Measurements from ENCODE around the gene ZNF76.

The ZNF76 gene

DNA sequence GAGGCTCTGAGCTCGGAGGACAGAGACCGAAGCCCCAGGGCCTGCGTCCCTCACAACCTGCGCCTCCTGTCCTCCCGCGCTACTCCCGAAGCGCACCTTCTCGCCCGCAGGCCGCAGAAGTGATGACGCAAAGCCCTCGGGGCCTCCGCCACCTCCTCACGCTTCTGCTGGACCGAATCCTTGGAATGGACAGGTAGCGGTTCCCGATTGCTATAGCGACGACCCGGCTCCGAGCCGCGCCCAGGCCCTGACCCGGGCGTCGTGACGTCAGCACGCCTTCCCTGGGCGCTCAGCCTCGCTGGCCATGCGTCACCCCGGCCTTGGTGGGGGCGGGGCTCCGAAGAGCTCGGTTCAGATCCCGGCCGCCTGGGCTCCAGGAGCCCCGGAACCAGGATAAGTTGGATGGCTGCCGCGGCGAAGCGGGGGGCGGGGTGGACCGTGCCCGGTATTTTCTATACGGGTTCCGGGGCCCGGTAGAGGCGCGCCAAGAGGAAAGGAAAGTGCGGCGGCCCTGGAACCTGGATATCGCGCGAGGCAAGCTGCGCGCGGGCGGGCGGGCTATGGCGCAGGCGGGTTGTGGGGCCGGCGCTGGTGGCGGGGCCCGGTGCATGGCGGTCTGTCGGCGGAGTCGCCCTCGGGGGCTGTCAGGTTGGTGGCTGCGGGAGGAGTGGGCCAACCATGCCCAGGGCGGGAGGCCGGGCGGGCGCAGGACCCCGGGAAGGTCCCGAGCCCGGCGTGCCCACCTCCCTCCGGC lies at the start of gene ZNF76:
Gene ZNF76, plus strand, starts transcription at position 542 of the 754 bp plus-strand sequence. CDS start 21,417 bp downstream, outside the sequence.
- peak; percentile 94 for DNase-seq

DNA sequence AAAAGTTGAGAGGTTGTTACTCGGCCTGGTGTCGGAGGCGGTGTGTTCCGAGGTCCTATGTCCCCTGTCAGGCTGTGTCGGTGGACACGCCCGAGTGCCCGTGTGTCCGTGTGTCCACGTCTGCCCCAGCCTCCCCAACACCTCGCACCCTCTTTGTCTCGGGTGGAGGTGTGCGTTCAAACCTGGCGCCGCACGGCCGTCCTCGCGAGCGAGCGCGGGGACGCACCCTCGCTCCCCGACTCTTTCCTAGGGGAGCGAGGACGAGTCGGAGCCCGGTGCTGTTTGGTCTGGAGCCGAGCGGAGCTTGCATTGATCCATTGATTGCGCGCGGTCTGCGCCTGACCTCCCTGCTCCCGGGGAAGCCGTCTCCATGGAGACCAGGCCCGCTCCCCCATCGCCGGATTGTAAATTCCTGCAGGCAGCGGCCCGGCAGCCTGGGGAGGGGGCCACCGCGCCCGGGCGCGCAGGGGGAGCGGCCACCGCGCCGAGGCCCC lies 46.2 kb upstream of the ZNF76 start:
- DNase-seq = no peak

DNA sequence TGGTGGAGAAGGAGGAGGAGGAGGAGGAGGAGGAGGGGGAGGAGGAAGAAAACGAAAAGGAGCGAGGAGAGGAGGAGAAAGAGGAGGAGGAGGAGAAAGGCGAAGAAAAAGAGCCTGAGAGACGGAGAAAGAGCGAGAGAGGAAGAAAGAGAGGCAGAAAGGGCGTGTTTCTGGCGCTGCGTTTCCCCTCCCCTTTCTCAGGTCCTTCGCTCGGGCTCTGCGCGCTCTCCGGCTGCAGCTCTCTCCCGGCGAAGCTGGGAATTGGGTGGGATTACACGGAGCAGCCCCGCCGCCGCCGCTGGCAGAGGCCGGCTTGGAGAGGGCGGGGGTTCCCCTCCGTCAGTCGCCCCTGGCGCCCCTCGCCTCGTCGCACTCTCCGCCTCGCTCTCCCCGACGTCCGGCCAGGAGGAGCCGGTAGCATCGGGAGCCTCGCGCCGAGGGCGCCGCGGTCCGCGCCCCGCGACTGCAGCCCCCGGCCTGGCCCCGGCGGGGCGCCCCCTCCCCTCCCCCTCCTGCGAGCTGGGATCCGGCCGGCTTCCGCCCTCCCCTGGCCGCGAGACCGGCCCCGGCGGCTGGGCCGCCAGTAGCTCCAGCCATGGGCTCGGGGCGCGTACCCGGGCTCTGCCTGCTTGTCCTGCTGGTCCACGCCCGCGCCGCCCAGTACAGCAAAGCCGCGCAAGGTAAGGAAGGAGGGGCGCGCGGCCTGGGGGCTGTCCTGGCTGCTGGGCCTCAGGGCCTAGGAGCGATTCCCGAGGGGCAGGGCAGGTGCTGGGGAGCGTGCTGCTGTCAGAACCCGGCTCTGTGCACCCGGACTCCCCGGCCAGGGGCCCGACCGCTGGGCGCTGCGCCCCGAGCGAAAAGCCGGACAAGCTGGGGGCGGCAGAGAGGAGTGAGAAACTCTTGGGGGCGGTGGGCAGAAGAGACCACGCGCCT lies 45.4 kb upstream of the ZNF76 start, which contains the start of gene SCUBE3:
Gene SCUBE3, plus strand, starts transcription at position 133 of the 933 bp plus-strand sequence. Its CDS starts 463 bp downstream, at position 596.
- peak; percentile 54 for DNase-seq

DNA sequence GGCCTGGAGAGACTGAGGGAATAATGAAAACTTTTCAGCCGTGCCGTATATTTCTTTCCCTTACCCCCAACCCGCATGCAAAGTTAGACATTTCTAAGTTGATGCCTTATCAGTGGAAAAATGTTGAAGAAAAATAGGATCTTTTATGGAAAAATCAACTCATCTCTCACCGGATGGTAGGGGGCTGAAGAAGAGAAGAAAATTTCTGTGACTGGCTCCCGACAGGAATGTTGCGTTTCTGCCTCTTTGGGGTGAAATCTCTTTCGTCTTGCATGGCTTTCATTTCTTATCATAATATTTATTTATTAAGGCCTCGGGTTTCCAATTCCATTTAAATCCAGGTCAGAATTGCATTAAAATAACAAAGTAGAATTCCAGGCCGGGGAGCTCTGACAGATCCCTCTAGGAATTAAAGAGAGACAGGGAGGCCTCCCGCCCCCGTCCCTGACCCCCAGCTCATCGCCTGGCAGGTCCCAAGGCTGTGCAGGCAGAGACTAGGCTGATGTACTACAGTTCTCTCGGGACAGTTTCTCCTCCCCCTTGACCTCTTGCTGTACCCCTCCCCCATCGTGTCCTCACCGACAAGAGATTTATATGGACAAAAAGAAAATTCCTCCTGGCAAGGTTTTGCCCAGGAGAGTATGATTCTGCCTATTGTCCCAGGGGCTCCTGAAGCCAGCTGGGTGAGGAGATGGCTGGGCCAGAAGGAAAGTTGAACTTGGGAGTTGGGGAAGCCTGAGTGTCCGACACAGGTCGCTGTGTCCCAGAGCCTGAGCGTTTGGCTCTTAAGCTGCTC lies 44.5 kb upstream of the ZNF76 start:
- no peak for DNase-seq

DNA sequence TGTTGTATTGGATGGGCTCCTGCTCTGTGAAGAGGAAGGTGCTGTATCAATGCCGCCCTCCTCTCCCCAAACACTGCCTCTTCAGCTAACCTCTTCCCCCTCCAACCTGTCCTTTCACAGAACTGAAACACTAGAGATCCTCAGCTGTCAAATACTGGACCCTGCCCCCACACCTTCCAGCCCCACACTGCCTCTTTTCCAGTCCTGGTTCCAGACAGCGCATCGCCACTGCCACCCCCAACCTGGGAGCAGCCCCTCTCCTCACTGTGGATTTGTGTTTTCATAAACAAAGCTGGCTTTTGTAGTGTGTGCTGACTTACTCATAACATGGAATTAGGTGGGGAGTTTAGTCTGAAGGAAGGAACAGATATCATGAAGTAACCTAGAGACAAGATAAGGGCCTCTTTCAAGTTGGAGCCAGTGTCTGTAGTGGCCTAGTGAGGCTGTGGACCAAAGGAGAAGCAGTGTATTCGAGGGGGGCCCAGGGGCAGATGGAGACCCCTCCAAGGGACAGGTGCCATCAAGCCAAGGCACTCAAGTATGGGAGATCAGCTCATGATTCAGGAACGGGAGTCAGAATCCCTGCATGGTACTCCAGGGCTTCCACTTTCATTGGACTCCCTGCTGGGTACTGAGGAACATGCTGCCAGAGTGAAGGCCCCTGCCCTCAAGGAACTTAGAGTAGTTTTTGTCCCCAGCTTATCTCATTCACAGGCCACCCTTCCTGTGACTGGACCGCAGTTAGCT lies 43.7 kb upstream of the ZNF76 start:
- no peak for DNase-seq

DNA sequence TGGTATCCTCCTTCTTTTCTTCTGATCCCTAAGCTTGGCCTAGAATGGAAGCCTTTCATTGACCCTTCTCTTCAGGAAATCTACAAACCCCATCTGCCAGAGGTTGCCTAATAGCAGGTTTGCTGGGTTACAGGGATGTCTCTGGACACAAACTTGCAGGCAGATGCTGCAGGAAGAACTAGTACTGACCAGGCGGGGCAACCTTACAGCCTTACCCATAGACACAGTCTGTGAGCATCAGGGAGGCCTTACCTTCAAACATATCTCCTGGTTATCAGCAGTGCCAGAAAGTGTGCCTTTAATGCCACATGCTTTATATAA lies 43.2 kb upstream of the ZNF76 start:
- no peak for DNase-seq

DNA sequence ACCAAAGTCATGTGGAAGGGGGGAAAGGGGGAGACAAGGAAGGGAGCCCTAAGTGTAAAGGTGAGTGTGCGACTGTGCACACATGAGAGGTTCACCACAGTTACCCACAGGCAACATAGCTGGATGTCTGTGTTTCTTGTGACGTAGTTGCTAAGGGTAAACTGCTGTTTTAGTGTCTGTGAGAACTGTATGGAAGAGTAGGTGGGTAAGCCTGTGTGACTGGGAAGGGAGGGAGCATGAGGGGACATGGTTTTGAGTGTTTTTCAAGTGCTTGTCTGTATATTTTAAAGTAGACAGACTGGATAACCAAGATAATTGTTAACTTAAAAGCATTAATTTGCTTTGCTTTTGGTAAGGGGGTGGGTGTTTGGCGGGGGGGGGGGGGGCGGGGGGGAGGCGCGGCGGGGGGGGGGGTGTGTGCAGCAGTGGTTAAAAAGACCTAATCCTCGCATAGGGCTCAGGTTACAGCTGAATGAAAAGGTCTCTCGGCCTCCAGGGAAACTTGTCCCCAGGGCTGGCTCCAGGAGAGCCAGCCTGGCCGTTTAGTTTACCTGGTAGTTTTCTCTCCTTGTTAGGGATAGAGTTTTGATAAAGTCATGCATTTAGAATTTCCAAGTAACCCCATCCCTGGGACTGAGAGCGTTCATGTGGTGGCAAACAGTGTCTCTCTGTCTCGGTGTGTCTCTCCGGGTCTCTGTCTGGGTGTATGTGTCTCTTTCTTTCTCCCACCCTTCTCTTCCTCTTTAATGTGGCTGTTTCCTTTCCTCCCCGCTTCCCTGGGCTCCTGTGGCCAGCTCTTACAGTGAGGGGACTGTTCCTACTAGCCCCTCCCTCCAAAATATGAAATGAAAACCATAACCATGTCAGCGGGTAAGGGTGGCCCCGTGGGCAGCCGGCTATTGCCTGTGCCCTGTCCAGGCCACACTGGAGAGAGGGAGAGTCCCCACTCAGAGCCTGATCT lies 42.4 kb upstream of the ZNF76 start:
- no peak for DNase-seq

DNA sequence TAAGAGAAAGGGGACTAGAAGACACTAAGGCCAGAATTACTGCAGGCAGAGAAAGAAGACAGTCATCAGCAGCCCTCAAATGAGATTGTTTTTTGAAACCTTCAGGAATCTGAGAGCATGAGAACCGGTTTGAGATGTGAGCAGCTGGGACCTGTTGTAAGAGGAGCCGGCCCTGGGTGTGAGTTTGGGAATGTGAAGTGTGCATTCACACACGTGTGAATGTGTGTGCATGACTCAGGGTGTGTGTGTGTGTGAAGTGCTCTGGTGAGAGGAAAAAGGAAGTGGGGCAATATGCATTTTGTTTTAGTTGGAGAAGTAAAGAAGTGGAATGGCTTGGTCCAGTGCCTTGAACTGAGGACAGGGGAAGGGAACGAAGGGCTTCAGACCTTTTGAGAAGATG lies 41.5 kb upstream of the ZNF76 start:
- DNase-seq = peak; percentile 7

DNA sequence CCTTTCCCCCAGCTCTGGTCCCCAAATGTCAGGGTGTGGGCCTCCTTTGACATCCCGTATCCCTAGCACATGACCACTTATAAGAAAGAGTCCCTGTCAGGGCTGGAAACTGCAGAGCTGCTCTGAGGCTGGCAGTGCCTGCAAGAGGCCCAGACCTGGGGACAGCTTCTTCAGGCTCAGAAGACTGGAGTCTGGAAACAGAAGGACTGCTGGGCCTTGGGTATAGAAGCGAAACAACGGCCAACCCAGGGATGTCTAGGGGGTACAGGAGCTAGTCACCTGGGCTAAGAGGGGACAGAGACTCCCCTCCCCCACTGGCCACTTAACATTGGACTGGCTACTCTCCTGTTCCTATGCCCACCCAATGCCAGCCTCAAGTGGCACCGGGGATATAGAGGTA lies 41.1 kb upstream of the ZNF76 start:
- no peak for DNase-seq

DNA sequence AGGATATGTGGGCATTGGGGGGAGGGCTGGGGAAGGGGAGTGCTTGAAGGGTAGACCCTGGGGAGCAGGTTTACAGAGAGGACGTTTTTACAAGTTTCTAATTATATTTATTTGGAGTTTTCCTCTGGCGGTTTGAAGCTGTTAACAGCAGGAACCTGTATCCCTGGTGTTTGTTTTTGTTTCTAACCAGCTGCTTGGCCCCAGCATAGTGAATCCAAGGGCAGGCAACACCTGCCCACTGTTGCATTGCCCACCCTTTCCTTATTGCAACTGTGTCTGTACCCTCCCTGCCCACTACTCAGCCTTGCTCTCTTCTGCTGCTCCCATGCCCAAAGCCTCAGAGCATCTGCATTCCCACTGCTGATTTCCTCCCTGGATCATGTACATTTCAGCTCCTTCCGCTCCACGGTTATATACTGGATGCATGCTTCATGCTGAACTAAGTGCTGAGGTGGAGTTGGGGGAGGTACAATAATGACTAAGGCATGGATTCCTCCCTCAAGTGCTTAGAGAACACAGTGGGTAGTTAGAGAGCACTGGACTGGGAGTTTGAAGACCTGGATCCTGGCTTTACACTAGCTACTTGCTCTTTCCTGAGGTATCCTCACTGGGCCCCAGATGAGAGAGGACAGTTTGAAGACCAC lies 39.7 kb upstream of the ZNF76 start:
- peak; percentile 22 for DNase-seq

DNA sequence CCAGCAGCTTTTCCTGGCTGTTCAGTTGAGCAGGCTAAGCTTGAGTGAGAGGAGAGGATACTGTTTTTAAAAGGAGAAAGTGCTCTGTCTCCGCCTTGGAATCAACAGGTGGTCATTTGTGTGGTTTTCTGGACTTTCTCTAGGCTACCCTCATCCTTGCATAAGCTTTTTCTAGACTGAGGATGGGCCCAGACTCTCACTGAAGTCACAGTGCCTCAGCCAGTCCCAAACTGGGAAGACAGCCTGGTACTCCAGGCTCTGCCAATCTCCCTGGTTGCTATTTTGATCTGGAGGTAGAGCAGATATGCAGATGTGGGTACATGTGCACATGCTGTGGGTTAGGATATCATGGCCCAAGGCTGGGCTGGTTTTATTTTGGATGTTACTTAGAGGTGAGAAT lies 38.8 kb upstream of the ZNF76 start:
- DNase-seq = no peak

DNA sequence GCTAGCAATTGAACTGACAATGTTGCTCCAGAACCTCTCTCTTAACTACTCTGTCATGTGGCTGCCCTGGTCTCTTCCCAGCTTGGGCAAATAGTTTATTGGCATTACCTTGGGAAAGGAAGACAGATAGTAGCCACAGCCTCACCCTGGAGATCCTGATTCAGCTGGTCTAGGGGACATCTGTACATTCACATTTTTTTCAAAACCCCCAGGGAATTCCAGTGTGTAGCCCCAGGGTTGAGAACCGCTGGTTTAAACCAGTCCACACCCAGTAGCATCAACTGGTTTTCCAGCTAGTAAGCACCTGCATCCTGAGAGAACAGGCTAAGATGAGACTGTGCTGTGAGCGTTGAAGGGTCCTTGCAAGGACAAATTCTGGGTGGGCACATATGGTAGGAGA lies 36.1 kb upstream of the ZNF76 start:
- DNase-seq = no peak

DNA sequence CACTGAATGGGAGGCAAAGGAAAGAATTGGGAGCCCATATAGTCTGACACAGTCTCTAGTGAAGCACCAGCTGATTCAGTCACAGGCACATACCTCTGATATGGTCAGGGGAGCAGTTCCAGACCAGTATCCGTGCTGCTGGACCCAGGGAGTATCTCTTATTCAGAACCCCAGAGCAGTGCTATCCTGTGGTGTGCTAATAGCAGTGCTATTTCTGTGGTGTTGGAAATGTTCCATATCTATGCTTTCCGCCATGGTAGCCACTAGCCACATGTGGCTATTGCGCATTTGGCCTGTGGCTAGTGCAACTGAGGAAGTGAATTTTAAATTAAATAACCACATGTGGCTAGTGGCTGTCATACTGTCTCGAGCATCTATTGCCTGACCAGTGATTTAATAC lies 34.8 kb upstream of the ZNF76 start:
- DNase-seq = no peak

DNA sequence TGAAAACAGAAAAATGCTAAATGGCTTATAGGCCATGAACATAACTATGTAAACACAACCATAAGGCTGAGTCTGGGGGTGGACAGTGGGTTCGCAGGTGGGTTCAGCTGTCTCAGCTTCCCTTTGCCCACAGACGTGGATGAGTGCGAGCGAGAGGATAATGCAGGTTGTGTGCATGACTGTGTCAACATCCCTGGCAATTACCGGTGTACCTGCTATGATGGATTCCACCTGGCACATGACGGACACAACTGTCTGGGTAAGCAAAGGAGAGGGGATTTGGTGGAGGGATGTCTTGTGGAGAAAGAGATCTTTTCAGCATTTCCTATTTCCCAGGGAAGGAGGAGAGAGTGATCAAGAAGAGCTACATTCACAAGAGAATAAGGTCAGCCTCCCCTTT lies 31.1 kb upstream of the ZNF76 start:
- no peak for DNase-seq

DNA sequence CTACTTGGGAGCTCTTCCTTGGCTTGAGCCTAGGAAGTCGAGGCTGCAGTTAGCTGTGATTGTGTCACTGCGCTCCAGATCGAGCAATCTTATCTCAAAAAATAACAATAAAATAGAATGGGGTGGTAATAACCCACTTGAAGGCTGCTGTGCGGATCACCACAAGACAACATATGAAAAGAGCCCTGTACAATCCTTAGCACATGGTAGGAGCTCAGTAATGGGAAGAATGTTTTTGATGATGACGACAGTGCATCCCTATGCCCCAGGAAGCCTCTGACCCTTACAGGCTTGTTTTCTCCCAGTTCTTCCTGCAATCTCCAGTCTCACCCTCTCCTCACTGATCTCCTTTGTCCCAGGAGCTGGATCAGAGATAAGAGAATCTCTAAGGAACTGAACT lies 30.2 kb upstream of the ZNF76 start:
- DNase-seq = no peak

DNA sequence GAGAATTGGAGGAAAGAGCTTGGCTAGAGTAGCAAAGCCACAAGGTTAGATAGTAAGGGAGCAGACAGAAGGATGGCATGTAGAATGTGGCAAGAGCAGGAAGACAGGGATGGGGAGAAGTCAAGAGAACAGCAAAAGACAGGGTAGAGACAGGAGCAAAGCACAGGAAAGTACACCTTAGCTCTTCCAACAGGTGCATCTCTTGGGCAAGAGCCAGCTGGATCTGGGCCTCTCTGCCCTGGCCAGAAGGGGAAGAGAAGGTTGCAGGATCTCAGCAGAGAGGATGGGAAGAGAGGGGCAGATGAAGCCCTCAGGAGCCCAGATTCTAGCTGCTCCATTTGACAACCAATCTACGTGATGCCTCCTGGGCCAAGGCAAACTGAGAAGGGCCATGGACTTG lies 29.0 kb upstream of the ZNF76 start:
- DNase-seq = no peak

DNA sequence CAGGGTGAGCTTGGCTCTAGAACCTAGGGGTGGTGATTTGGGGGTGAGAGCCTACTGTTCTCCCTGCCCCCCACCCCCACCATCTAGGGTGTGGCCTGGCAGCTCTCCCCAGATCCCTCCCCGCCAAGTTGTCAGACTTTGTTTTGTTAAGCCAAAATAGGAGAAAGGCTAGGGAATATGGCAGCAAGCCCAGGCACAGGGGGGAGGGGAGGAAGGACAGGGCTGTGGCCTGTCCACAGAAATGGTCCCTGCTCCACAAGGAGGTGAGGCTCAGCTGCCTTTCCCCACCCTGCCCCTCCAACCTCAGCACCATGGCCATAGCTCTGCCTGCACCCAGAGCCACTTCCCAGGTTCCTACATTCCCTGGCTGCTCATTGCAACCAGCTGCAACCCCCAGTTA lies 28.6 kb upstream of the ZNF76 start:
- DNase-seq = no peak

DNA sequence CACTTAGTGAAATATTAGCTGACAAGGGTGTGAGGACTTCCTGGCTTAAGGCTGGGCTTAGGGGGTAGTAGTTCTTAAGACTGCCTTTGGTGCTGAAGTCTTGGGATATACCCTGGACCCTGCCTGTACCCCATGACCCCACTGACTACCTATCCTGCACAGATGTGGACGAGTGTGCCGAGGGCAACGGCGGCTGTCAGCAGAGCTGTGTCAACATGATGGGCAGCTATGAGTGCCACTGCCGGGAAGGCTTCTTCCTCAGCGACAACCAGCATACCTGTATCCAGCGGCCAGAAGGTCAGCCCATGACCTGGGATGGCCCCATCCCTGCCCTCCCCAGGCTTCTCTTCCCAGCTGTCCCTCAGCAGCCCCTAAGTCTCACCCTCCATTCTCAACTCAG lies 28.0 kb upstream of the ZNF76 start:
- DNase-seq = no peak

DNA sequence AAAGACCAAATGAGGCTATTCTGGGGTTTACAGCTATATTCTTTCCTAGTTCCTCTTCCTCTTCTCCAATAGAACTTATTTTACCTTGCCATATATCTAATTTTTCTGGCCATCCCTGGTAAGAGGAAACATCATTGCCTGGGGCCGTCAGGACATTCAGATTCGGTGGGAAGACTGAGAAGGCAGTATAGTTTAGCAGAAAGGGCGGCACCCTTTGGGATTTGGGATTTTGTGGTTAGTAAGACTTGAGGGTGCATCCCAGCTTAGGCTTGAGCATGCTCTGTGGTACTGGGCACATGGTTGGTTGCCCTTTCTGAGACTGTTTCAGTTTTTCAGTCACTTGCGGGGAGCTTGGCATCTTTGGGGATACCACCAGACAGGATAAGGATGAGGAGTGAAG lies 24.6 kb upstream of the ZNF76 start:
- DNase-seq = no peak

DNA sequence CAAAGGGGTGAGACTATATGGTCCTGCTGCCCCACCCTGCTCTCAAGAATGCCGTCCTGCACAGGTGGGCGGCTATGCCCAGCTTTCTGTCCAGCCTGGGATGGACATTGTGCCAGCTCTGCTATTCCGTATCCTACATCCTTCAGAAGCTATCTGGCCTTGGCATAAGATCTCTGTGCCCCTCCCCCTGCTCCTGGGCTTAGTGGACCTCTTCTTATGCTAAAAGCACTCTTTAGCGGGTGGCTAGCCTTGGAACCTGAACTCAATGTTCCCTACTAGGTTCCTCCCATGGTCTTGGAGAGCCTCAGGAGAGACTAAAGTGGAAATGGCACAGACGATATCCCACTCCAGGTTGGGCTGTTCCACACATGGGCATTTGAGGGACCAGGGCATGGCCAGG lies 23.3 kb upstream of the ZNF76 start:
- DNase-seq = no peak

DNA sequence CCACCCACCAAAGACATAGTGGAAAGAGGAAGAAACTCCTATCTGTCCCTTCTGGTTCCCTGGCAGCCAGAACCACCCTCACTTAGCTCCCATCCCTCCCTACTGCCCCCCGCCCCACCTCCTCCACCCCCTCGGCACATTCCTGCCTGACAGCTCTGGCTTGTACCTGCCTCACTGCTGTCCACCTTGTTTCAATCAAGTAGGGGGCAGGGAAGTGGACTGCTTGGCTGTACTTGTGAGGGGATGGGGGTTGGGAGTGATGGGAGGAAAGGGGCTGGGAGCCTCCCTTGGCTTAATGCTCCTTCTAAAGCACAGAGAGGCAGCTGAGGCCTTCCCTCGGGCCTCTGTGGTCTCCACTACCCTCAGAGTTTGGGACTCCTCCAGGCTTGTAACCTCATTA lies 22.1 kb upstream of the ZNF76 start:
- no peak for DNase-seq
